HG03097 (cell line): Measurements from ENCODE around the gene IL1RL2.

Experiments
- ATAC-seq: cut with Tn5 transposase; IDR thresholded peaks from one replicate; pipeline ENCODE4 v1.9.1; 2021; ENCODE audit not compliant: unreplicated experiment, low FRiP score

Gene IL1RL2

GRCh38 chr2:102158011-102158755, 28.6 kb upstream of the IL1RL2 start:
- no peak for ATAC-seq

GRCh38 chr2:102159295-102159694, 27.5 kb upstream of the IL1RL2 start:
- no peak for ATAC-seq

- ATAC-seq: no peak
These were observed 20.5 kb upstream of the IL1RL2 start for GRCh38 chr2:102166189-102166845.

GRCh38 chr2:102168026-102168771, 18.6 kb upstream of the IL1RL2 start:
- ATAC-seq: no peak

- ATAC-seq: no peak
These were observed 14.9 kb upstream of the IL1RL2 start for GRCh38 chr2:102171946-102172345.

- ATAC-seq: no peak
These were observed 14.1 kb upstream of the IL1RL2 start for GRCh38 chr2:102172745-102173144.

GRCh38 chr2:102176172-102176571, 10.7 kb upstream of the IL1RL2 start:
- ATAC-seq: no peak

GRCh38 chr2:102177814-102178478, 8.9 kb upstream of the IL1RL2 start:
- no peak for ATAC-seq

- no peak for ATAC-seq
These were observed 7.8 kb upstream of the IL1RL2 start for GRCh38 chr2:102179061-102179460.

GRCh38 chr2:102179788-102180686, 6.8 kb upstream of the IL1RL2 start:
- no peak for ATAC-seq

- ATAC-seq: no peak
These were observed 6.2 kb upstream of the IL1RL2 start for GRCh38 chr2:102180687-102180999.

- no peak for ATAC-seq
These were observed 5.4 kb upstream of the IL1RL2 start for GRCh38 chr2:102181376-102181775.

GRCh38 chr2:102181919-102182635, 4.7 kb upstream of the IL1RL2 start:
- ATAC-seq: no peak

- ATAC-seq: no peak
These were observed 2.8 kb upstream of the IL1RL2 start for GRCh38 chr2:102184018-102184417.

- ATAC-seq: no peak
These were observed 2.3 kb upstream of the IL1RL2 start for GRCh38 chr2:102184568-102184967.

GRCh38 chr2:102185347-102185746, 1.5 kb upstream of the IL1RL2 start:
- ATAC-seq: no peak

- ATAC-seq: no peak
These were observed 800 bp downstream of the IL1RL2 start for GRCh38 chr2:102187496-102188150.

GRCh38 chr2:102190430-102191107, 3.7 kb downstream of the IL1RL2 start:
- no peak for ATAC-seq
